Midbrain (tissue), 1 donor: ENCODE measurements around the gene HSD11B1.

Experiments used
- DNase-seq: peaks from one replicate; lab custom pipeline; 2025; lab: John Stamatoyannopoulos, UW

The HSD11B1 gene

GRCh38 chr1:209727286-209727685 lies 22.6 kb downstream of the HSD11B1 start:
- DNase-seq, result no peak

GRCh38 chr1:209727785-209728184 lies 23.1 kb downstream of the HSD11B1 start:
- DNase-seq, result no peak

GRCh38 chr1:209728466-209728865 lies 23.8 kb downstream of the HSD11B1 start:
- peak; percentile 70 for DNase-seq

- no peak for DNase-seq
Measured at GRCh38 chr1:209729436-209729835, 24.8 kb downstream of the HSD11B1 start.

- no peak for DNase-seq
Measured at GRCh38 chr1:209732725-209733124, 28.1 kb downstream of the HSD11B1 start.

- no peak for DNase-seq
Measured at GRCh38 chr1:209733409-209734192, 29.0 kb downstream of the HSD11B1 start.

- DNase-seq, result no peak
Measured at GRCh38 chr1:209736490-209737117, 32.0 kb downstream of the HSD11B1 start.

GRCh38 chr1:209737118-209737505 lies 32.5 kb downstream of the HSD11B1 start:
- no peak for DNase-seq

GRCh38 chr1:209738270-209738669 lies 33.6 kb downstream of the HSD11B1 start:
- DNase-seq, result no peak

GRCh38 chr1:209741193-209741592 lies 36.5 kb downstream of the HSD11B1 start:
- DNase-seq, result no peak

GRCh38 chr1:209741889-209742288 lies 37.2 kb downstream of the HSD11B1 start:
- no peak for DNase-seq

- DNase-seq, result no peak
Measured at GRCh38 chr1:209742409-209743144, 37.9 kb downstream of the HSD11B1 start.

- DNase-seq, result no peak
Measured at GRCh38 chr1:209743145-209743482, 38.5 kb downstream of the HSD11B1 start.

GRCh38 chr1:209746451-209747165 lies 42.0 kb downstream of the HSD11B1 start:
- no peak for DNase-seq

- peak; percentile 80 for DNase-seq
Measured at GRCh38 chr1:209747580-209748262, 43.1 kb downstream of the HSD11B1 start.

- no peak for DNase-seq
Measured at GRCh38 chr1:209748620-209749019, 44.0 kb downstream of the HSD11B1 start.

- DNase-seq, result no peak
Measured at GRCh38 chr1:209749205-209749604, 44.6 kb downstream of the HSD11B1 start.

- DNase-seq, result no peak
Measured at GRCh38 chr1:209749670-209750323, 45.2 kb downstream of the HSD11B1 start.

GRCh38 chr1:209751627-209752231 lies 47.1 kb downstream of the HSD11B1 start:
- DNase-seq, result no peak

- DNase-seq, result no peak
Measured at GRCh38 chr1:209752890-209753289, 48.2 kb downstream of the HSD11B1 start.

GRCh38 chr1:209755256-209755655 lies 50.6 kb downstream of the HSD11B1 start:
- DNase-seq, result no peak
